Sigmoid colon (tissue), 7 donors: ENCODE data around the gene PRICKLE1. TPM values are rescaled to one million over a fixed set of nuclear protein-coding genes. Genes with fewer than 3 reads are reported as not detected.

ENCODE experiments used
- DNase-seq: peaks from one replicate; pipeline ENCODE4 v3.0.0-alpha.2; 2019
- H3K27ac ChIP-seq, 4 donors: fragments of 200-600 bp; sonication (generic); one replicate each; pipeline ENCODE4 v1.5.1; 2016 to 2019; ENCODE audit warnings: mild to moderate bottlenecking in 1 of 4
- H3K27me3 ChIP-seq, 3 donors: fragments of 200-600 bp; sonication (generic); one replicate each; pipeline ENCODE4 v1.5.1; 2019; ENCODE audit warnings: mild to moderate bottlenecking in 1 of 3
- H3K36me3 ChIP-seq, 4 donors: fragments of 200-600 bp; sonication (generic); one replicate each; pipeline ENCODE4 v1.5.1; 2016 to 2019
- H3K4me1 ChIP-seq, 4 donors: fragments of 200-600 bp; sonication (generic); one replicate each; pipeline ENCODE4 v1.5.1; 2017 to 2019
- H3K4me3 ChIP-seq, 4 donors: fragments of 200-600 bp; sonication (generic); one replicate each; pipeline ENCODE4 v1.5.1; 2017 to 2019; ENCODE audit warnings: mild to moderate bottlenecking in 2 of 4, moderate library complexity in 1 of 4
- H3K9me3 ChIP-seq, 4 donors: fragments of 200-600 bp in 3 of 4; sonication (generic) in 3 of 4; one replicate each; pipeline versions ENCODE4 v1.5.1 to v1.6.1; 2013 to 2019
- EP300 ChIP-seq, 4 donors: sonication (generic); formaldehyde crosslinking; IDR thresholded peaks; one replicate each; pipeline ENCODE4 v1.6.1; 2017; ENCODE audit warnings: antibody characterized with exemption in 4 of 4
- POLR2A ChIP-seq, 2 donors: fragments of 450-650 bp; IDR thresholded peaks; one replicate each; pipeline ENCODE4 v1.6.1; 2016; ENCODE audit warnings: antibody characterized with exemption in 2 of 2, mild to moderate bottlenecking in 2 of 2, moderate library complexity in 2 of 2
- POLR2AphosphoS5 ChIP-seq, 4 donors: sonication (generic); formaldehyde crosslinking; IDR thresholded peaks; one replicate each; pipeline ENCODE4 v1.6.1; 2017; ENCODE audit warnings: antibody characterized with exemption in 4 of 4
- WGBS, 2 donors: extraction: QIAGEN DNeasy Blood & Tissue Kit; methylation state at CpG; one replicate each; pipeline ENCODE4 v1.1.7; 2013; 5-methylcytosine and 5-hydroxymethylcytosine counted together
- intact Hi-C: fragments of 100-400 bp; cut with DNase I; formaldehyde crosslinking; loops from one replicate; pipeline ENCODE4 v1.15.1; 2023
- polyA plus RNA-seq, 3 donors: library from polyadenylated mRNA; stranded (reverse); fragments of 200-250 nt; gene quantifications; one replicate each; pipeline ENCODE4 v1.2.3, GENCODE V29; 2013
- total RNA-seq, 4 donors: library from RNA; depleted of rRNA; stranded (reverse); fragments of >200 nt; gene quantifications; one replicate each; pipeline ENCODE4 v1.1.0, GENCODE V29; 2016
- TF ChIP-seq, protein P1 (sequence below), 4 experiments: fragments of 450-650 bp in 3 of 4; fragments of 200-600 bp in 1 of 4; IDR thresholded peaks; one replicate each; pipeline ENCODE4 v1.5.1; 2016 to 2019; ENCODE audit warnings: antibody characterized with exemption in 4 of 4, mild to moderate bottlenecking in 3 of 4, moderate library complexity in 2 of 4
- donor health status: healthy with polysubstance abuse.
- donor health status: Bipolar disorder and iron deficiency.
- donor health status: healthy.

Gene PRICKLE1
- total and polyA plus RNA-seq, 7 donors = 0.46 to 12.4 (median 7.8) TPM

DNA sequence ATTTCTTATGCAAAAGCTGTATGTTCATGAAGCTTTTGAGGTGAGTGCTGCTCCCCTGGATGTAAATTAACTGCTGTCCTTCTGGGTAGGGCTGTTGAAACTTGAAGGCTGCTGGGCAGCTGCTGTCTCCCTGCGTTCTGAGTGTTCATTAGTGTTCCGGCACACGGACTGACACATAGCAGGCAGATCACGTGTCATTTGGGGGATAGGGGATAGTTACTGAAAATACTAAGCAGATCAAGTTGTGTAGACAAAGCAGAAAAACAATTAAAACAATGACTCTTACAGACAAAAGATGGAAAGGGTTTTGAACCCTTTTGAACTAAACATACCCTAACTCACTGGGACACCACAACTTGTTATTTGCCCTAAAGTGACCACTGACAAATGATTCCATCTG lies 82.5 kb downstream of the PRICKLE1 start:
- no peak for TF ChIP-seq EP300 (IDR thresholded peaks at IDR 0.05)
- TF ChIP-seq POLR2A (IDR thresholded peaks at IDR 0.05) = no peak
- TF ChIP-seq POLR2AphosphoS5 (IDR thresholded peaks at IDR 0.05) = no peak
- TF ChIP-seq, protein P1, sequence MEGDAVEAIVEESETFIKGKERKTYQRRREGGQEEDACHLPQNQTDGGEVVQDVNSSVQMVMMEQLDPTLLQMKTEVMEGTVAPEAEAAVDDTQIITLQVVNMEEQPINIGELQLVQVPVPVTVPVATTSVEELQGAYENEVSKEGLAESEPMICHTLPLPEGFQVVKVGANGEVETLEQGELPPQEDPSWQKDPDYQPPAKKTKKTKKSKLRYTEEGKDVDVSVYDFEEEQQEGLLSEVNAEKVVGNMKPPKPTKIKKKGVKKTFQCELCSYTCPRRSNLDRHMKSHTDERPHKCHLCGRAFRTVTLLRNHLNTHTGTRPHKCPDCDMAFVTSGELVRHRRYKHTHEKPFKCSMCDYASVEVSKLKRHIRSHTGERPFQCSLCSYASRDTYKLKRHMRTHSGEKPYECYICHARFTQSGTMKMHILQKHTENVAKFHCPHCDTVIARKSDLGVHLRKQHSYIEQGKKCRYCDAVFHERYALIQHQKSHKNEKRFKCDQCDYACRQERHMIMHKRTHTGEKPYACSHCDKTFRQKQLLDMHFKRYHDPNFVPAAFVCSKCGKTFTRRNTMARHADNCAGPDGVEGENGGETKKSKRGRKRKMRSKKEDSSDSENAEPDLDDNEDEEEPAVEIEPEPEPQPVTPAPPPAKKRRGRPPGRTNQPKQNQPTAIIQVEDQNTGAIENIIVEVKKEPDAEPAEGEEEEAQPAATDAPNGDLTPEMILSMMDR (IDR thresholded peaks at IDR 0.05) = no peak
- no peak for DNase-seq
- 82 to 87% methylated on average over 4 of the region's 4 CpGs for WGBS, 2 donors

DNA sequence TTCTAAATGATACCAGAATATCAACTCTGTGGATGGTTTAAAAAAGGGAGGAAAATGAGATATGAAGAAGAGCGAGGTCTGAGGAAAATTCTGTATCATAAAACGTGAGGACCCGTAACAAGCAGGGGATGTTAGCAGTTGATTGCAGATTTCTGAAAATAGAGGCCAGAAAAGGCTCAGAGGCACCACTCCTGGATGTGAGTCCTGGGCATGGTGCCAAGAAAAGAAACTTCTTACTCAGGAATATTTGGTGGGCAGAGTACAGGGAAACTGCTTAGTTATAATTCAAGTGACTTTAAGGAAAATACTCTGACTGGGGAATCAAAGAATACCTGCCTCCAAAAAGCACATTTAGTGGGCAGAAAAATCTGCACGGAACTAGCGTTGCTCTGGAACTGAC lies 85.5 kb downstream of the PRICKLE1 start:
- H3K4me3 ChIP-seq = no peak overlapping the region
- H3K4me1 ChIP-seq = no peaks in the 10 kb centered on the region
- DNase-seq = no peak
- no peak overlapping the region for H3K27ac ChIP-seq
- 73 to 83% methylated on average over 5 of the region's 5 CpGs for WGBS, 2 donors
- no peaks in the 10 kb centered on the region for H3K27me3 ChIP-seq
- no peaks in the 10 kb centered on the region for H3K36me3 ChIP-seq
- intact Hi-C loops = no loop called here
- TF ChIP-seq, protein P1 (IDR thresholded peaks at IDR 0.05) = no peak
- TF ChIP-seq POLR2AphosphoS5 (IDR thresholded peaks at IDR 0.05) (no peak), POLR2A (IDR thresholded peaks at IDR 0.05) (no peak), EP300 (IDR thresholded peaks at IDR 0.05) (no peak)
- no peaks in the 10 kb centered on the region for H3K9me3 ChIP-seq

More for the DNA sequence above, 82.5 kb downstream of the PRICKLE1 start:
- no peak overlapping the region for H3K27ac ChIP-seq
- H3K27me3 ChIP-seq = no peaks in the 10 kb centered on the region
- intact Hi-C loops = no loop called here
- H3K4me1 ChIP-seq = peaks cover 0 to 3% (median 0%) of the 10 kb centered on the region in 4 donors
- H3K4me3 ChIP-seq = no peak overlapping the region
- H3K36me3 ChIP-seq = no peaks in the 10 kb centered on the region
- H3K9me3 ChIP-seq = no peaks in the 10 kb centered on the region

DNA sequence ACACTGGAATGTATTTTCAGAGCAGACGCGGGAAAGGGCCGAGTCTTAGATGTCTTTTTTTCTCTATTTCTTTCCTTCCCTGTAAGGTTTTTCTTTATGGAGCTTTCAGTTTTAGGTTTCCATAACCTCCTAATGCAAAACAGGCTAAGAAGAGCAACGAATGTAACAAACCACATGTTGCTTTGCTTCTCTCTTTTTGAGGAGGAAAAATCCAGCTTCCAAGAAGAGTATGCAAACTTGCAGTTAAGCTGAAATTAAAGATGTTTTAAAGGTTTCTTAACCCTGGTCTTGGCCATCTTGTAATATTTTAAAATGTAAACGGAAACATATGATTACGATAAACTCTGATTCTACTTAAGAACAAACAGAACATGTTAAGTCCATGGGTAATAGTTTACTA lies 86.9 kb downstream of the PRICKLE1 start:
- intact Hi-C loops = no loop called here
- Histone ChIP-seq H3K4me1 (no peaks in the 10 kb centered on the region), H3K27me3 (no peaks in the 10 kb centered on the region), H3K9me3 (no peaks in the 10 kb centered on the region), H3K4me3 (no peak overlapping the region), H3K27ac (no peak overlapping the region), H3K36me3 (no peaks in the 10 kb centered on the region)
- DNase-seq = no peak
- WGBS, 2 donors = 73 to 78% methylated on average over 6 of the region's 6 CpGs
- TF ChIP-seq POLR2AphosphoS5 (IDR thresholded peaks at IDR 0.05) (no peak), POLR2A (IDR thresholded peaks at IDR 0.05) (no peak), EP300 (IDR thresholded peaks at IDR 0.05) (no peak)
- TF ChIP-seq, protein P1 (IDR thresholded peaks at IDR 0.05) = no peak

DNA sequence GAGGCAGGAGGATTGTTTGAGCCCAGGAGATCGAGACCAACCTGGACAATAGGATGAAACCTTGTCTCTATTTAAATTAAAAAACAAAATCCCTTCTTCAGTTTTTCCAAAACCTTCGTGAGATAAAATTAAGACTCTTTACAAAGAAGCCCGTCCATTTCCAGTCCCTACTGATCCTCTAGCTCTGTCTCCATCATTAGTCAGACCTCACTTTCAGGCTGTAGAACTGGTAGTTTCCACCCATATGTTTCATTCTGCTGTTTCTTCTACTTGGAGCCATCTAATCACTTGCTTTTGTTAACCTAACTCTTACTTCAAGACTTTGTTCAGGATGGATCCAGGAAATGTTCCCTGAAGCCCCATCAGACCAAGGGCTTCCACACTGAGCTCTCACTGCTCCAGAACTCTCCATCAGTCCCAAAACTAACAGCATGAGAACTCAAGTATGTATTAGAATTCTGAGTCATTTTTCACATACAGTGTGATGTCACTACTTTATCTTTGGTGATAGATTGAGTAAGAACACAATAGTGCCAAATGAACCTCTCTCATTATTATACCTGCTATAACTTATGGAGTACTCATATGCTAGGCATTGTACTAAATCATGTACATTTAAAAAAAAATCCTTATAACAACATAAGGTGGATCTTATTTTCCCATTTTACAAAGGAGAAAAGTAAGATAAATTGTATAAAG lies 90.8 kb downstream of the PRICKLE1 start:
- Histone ChIP-seq H3K27ac (no peak overlapping the region), H3K4me1 (no peaks in the 10 kb centered on the region), H3K27me3 (no peaks in the 10 kb centered on the region), H3K36me3 (no peaks in the 10 kb centered on the region), H3K4me3 (no peak overlapping the region), H3K9me3 (no peaks in the 10 kb centered on the region)
- WGBS, 2 donors = 88 to 90% methylated on average over 3 of the region's 3 CpGs
- TF ChIP-seq EP300 (IDR thresholded peaks at IDR 0.05) = no peak
- TF ChIP-seq, protein P1 (IDR thresholded peaks at IDR 0.05) = no peak
- TF ChIP-seq POLR2A (IDR thresholded peaks at IDR 0.05) = no peak
- no peak for TF ChIP-seq POLR2AphosphoS5 (IDR thresholded peaks at IDR 0.05)
- no peak for DNase-seq
- intact Hi-C loops = no loop called here

DNA sequence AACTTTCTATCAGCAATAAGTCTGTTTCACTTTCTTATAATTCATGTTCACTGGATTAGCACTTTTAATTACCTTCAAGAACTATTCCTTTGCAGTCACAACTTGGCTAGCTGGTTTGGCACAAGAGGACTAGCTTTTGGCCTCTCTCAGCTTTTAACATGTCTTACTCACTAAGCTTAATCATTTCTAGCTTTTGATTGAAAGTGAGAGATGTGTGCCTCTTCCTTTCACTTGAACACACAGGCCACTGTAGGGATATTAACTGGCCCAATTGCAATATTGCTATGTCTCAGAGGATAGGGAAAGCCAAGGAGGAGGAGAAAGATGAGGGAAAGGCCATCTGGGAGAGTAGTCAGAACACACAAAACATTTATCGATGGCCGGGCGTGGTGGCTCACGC lies 92.7 kb downstream of the PRICKLE1 start:
- no peak overlapping the region for H3K27ac ChIP-seq
- 86 to 89% methylated on average over 4 of the region's 4 CpGs for WGBS, 2 donors
- H3K4me1 ChIP-seq = no peaks in the 10 kb centered on the region
- intact Hi-C loops = no loop called here
- H3K4me3 ChIP-seq = no peak overlapping the region
- no peaks in the 10 kb centered on the region for H3K9me3 ChIP-seq
- no peaks in the 10 kb centered on the region for H3K27me3 ChIP-seq
- no peaks in the 10 kb centered on the region for H3K36me3 ChIP-seq
- no peak for DNase-seq
- TF ChIP-seq EP300 (IDR thresholded peaks at IDR 0.05) = no peak
